Measurements from ENCODE around the gene UMOD.

The UMOD gene

DNA sequence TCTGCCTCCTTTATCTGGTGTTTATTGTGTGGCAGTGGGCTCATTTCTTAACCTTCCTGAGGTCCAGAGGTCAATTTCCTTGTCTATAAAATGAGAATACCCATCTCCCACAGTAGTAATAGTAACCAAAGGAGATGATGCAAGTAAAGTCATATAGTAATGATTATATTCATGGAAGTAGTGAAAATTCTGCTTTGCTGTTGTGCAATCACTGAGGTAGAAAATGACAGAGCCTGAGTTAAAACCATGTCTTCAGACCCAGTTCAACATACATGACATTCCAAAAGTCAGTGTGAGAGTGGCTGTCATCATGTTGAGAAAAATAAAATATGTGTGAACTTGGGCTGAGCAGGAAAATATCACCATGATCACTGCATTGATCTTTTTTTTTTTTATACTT, 864 bp upstream of the UMOD start:
- DNase-seq (ENCODE audit: low read depth in 1 of 2, low spot score in 1 of 2), result no peak
- TF ChIP-seq SPI1 (IDR thresholded peaks at IDR 0.05; ENCODE audit: borderline replicate concordance, low read depth) (no peak), POLR2AphosphoS5 (IDR thresholded peaks at IDR 0.05; ENCODE audit: low read depth) (no peak), GABPA (IDR thresholded peaks at IDR 0.05; ENCODE audit: low read depth) (no peak)
- TF ChIP-seq, protein P1, sequence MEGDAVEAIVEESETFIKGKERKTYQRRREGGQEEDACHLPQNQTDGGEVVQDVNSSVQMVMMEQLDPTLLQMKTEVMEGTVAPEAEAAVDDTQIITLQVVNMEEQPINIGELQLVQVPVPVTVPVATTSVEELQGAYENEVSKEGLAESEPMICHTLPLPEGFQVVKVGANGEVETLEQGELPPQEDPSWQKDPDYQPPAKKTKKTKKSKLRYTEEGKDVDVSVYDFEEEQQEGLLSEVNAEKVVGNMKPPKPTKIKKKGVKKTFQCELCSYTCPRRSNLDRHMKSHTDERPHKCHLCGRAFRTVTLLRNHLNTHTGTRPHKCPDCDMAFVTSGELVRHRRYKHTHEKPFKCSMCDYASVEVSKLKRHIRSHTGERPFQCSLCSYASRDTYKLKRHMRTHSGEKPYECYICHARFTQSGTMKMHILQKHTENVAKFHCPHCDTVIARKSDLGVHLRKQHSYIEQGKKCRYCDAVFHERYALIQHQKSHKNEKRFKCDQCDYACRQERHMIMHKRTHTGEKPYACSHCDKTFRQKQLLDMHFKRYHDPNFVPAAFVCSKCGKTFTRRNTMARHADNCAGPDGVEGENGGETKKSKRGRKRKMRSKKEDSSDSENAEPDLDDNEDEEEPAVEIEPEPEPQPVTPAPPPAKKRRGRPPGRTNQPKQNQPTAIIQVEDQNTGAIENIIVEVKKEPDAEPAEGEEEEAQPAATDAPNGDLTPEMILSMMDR (IDR thresholded peaks at IDR 0.05; ENCODE audit: insufficient read depth, low read length), result no peak
- TF ChIP-seq, protein P2, sequence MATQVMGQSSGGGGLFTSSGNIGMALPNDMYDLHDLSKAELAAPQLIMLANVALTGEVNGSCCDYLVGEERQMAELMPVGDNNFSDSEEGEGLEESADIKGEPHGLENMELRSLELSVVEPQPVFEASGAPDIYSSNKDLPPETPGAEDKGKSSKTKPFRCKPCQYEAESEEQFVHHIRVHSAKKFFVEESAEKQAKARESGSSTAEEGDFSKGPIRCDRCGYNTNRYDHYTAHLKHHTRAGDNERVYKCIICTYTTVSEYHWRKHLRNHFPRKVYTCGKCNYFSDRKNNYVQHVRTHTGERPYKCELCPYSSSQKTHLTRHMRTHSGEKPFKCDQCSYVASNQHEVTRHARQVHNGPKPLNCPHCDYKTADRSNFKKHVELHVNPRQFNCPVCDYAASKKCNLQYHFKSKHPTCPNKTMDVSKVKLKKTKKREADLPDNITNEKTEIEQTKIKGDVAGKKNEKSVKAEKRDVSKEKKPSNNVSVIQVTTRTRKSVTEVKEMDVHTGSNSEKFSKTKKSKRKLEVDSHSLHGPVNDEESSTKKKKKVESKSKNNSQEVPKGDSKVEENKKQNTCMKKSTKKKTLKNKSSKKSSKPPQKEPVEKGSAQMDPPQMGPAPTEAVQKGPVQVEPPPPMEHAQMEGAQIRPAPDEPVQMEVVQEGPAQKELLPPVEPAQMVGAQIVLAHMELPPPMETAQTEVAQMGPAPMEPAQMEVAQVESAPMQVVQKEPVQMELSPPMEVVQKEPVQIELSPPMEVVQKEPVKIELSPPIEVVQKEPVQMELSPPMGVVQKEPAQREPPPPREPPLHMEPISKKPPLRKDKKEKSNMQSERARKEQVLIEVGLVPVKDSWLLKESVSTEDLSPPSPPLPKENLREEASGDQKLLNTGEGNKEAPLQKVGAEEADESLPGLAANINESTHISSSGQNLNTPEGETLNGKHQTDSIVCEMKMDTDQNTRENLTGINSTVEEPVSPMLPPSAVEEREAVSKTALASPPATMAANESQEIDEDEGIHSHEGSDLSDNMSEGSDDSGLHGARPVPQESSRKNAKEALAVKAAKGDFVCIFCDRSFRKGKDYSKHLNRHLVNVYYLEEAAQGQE (IDR thresholded peaks at IDR 0.05; ENCODE audit: insufficient replicate concordance, low read depth), result no peak
- H3K27me3 ChIP-seq (ENCODE audit: insufficient read depth, poor library complexity, severe bottlenecking), result no peaks in the 10 kb centered on the region
- H3K27ac ChIP-seq (replicated peaks), result no peak overlapping the region
- no peak overlapping the region for H3K4me3 ChIP-seq (replicated peaks; ENCODE audit: insufficient read depth, low read length)

DNA sequence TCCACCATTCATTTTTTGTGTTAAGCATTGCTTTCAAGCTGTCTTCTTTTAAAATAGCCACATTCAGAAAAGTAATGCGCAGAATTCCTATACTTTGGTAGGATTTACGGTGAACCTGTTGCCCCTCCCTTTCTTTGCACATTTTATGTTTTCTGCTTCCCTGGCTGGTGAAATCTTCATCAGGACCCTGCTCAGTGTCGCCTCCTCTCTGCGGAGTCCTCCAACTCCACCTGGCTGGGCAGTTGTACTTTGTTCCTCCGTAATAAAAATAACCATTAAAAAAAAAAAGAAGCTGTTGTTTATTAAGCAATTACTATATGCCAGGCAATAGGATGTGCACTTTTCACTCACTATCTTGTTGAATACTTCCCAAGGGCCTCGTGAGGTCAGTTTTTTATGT, 2.9 kb downstream of the UMOD start:
- Histone ChIP-seq H3K27ac (replicated peaks) (no peak overlapping the region), H3K4me3 (replicated peaks; ENCODE audit: insufficient read depth, low read length) (no peak overlapping the region), H3K27me3 (ENCODE audit: insufficient read depth, poor library complexity, severe bottlenecking) (no peaks in the 10 kb centered on the region)
- TF ChIP-seq SPI1 (IDR thresholded peaks at IDR 0.05; ENCODE audit: borderline replicate concordance, low read depth), result no peak
- DNase-seq (ENCODE audit: low read depth in 1 of 2, low spot score in 1 of 2), result no peak

DNA sequence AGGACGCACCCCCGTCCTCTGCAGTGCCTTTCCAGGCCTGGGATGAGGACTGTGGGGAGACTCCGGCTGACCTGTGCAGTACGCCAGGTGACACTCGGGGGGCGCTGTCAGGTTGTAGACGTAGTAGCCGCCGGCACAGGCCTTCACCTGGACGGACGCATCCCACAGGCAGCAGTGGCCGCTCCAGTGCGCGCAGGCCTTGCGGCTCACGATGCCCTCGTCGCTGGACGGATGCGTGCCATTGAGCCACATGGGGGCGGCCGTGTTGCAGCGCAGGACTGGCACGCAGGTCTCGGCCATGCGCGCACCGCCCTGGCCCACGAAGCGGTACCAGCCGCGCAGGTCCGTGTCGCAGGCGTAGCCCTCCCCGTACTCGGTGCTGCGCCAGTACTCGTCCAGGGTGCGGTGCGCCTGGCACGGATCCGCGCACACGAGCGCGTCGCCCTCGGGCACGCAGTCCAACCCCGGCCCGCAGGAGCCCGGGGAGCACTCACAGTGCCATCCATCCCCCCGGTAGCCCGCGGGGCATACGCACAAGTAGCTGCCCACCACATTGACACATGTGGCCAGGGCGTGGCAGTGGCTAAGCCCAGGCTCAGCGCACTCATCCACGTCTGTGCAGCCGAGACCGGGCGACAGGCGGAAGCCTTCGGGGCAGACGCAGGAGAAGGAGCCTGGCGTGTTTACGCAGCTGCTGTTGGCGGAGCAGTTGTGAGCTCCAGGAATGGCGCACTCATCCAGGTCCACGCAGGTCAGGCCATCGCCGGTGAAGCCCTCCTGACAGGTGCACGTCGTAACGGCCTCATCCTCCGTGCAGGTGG, 3.9 kb downstream of the UMOD start:
- Histone ChIP-seq H3K27me3 (ENCODE audit: insufficient read depth, poor library complexity, severe bottlenecking) (no peaks in the 10 kb centered on the region), H3K27ac (replicated peaks) (no peak overlapping the region), H3K4me3 (replicated peaks; ENCODE audit: insufficient read depth, low read length) (no peak overlapping the region)
- DNase-seq (ENCODE audit: low read depth in 1 of 2, low spot score in 1 of 2), result no peak
- TF ChIP-seq, protein P2 (IDR thresholded peaks at IDR 0.05; ENCODE audit: insufficient replicate concordance, low read depth), result no peak
- TF ChIP-seq POLR2AphosphoS5 (IDR thresholded peaks at IDR 0.05; ENCODE audit: low read depth), result no peak
- TF ChIP-seq, protein P1 (IDR thresholded peaks at IDR 0.05; ENCODE audit: insufficient read depth, low read length), result no peak
- no peak for TF ChIP-seq SPI1 (IDR thresholded peaks at IDR 0.05; ENCODE audit: borderline replicate concordance, low read depth)
- TF ChIP-seq GABPA (IDR thresholded peaks at IDR 0.05; ENCODE audit: low read depth), result no peak

DNA sequence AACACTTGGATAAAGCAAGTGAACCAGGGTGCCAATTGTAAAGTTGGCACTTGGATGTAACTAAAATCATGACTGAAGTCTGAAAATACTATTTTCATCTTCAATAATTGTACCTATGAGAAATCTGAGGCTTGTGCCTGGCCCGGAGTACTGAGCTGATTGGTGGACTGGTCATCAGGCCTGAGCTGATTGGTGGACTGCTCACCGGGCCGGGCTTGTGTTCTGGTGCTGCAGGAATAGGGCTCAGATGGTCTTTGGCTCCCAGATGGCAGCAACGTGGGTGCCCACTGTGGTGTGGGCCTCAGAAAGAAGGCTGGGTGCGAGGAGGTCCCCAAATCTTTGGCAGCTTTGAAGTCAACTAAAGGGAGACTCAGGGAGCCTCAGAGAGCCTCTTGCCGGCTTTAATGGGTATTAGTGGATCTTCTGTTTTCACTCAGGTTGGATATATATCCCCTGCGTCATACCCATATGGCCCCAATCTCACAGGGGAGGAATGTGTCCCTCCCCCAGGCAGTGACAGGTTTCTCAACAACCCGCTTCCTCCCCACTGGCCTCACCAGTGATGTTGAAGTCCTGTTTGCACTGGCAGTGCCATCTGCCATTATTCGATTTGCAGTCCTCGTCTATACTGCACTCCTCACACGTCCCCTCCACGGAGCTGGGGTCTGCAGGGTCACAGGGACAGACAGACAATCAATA, 4.7 kb downstream of the UMOD start:
- DNase-seq (ENCODE audit: low read depth in 1 of 2, low spot score in 1 of 2), result no peak
- Histone ChIP-seq H3K27ac (replicated peaks) (no peak overlapping the region), H3K27me3 (ENCODE audit: insufficient read depth, poor library complexity, severe bottlenecking) (no peaks in the 10 kb centered on the region), H3K4me3 (replicated peaks; ENCODE audit: insufficient read depth, low read length) (no peak overlapping the region)
- no peak for TF ChIP-seq SPI1 (IDR thresholded peaks at IDR 0.05; ENCODE audit: borderline replicate concordance, low read depth)
- TF ChIP-seq, protein P2 (IDR thresholded peaks at IDR 0.05; ENCODE audit: insufficient replicate concordance, low read depth), result no peak
- TF ChIP-seq, protein P1 (IDR thresholded peaks at IDR 0.05; ENCODE audit: insufficient read depth, low read length), result no peak
- no peak for TF ChIP-seq POLR2AphosphoS5 (IDR thresholded peaks at IDR 0.05; ENCODE audit: low read depth)
- no peak for TF ChIP-seq GABPA (IDR thresholded peaks at IDR 0.05; ENCODE audit: low read depth)

Data from HL-60 (cell line).